Neuronal stem cell (in vitro differentiated cells): ENCODE data around the gene UBE3B.

ENCODE experiments used
- DNase-seq: peaks from one replicate; pipeline ENCODE4 v3.0.0-alpha.2; 2013; ENCODE audit warnings: low spot score
- H2AFZ ChIP-seq: one replicate; pipeline ENCODE4 v1.6.1; 2013; ENCODE audit warnings: mild to moderate bottlenecking, low read length, inconsistent platforms
- H2AK5ac ChIP-seq: 2 replicates; pipeline ENCODE4 v1.6.1; 2013; ENCODE audit warnings: low read depth, mild to moderate bottlenecking, inconsistent platforms, low read length, moderate library complexity, mixed read lengths
- H2BK120ac ChIP-seq: 2 replicates; pipeline ENCODE4 v1.6.1; 2013; ENCODE audit warnings: low read depth, mild to moderate bottlenecking, inconsistent platforms, low read length, moderate library complexity, mixed read lengths
- H2BK12ac ChIP-seq: one replicate; pipeline ENCODE4 v1.6.1; 2013; ENCODE audit warnings: low read length, inconsistent platforms
- H2BK15ac ChIP-seq: 2 replicates; pipeline ENCODE4 v1.6.1; 2013; ENCODE audit warnings: mild to moderate bottlenecking, low read length, inconsistent platforms, mixed read lengths
- H2BK5ac ChIP-seq: one replicate; pipeline ENCODE4 v1.6.1; 2013; ENCODE audit warnings: inconsistent platforms, mild to moderate bottlenecking, low read length, moderate library complexity
- H3K14ac ChIP-seq: one replicate; pipeline ENCODE4 v1.6.1; 2013; ENCODE audit warnings: low read length, inconsistent platforms
- H3K18ac ChIP-seq: 2 replicates; pipeline ENCODE4 v1.6.1; 2013; ENCODE audit warnings: low read length, inconsistent platforms
- H3K23ac ChIP-seq: 2 replicates; pipeline ENCODE4 v1.6.1; 2013; ENCODE audit warnings: low read depth, mild to moderate bottlenecking, mixed read lengths, low read length, inconsistent platforms; ENCODE audit not compliant: poor library complexity
- H3K27ac ChIP-seq: replicated peaks from 3 replicates; pipeline ENCODE4 v1.5.1; 2013; ENCODE audit warnings: low read length, inconsistent platforms
- H3K27me3 ChIP-seq, 3 experiments: 2 replicates each; pipeline ENCODE4 v1.6.1; 2013; ENCODE audit warnings: low read length in 3 of 3, mild to moderate bottlenecking in 2 of 3, inconsistent platforms in 1 of 3, low read depth in 1 of 3, mixed read lengths in 1 of 3, moderate library complexity in 1 of 3; ENCODE audit not compliant: control insufficient read depth in 3 of 3, insufficient read depth in 3 of 3
- H3K36me3 ChIP-seq, 2 donors: replicated peaks in 1 of 2; 2 replicates each; pipeline ENCODE4 v1.6.1; 2013; ENCODE audit warnings: low read length in 2 of 2; ENCODE audit not compliant: control insufficient read depth in 2 of 2, insufficient read depth in 2 of 2
- H3K4ac ChIP-seq: 2 replicates; pipeline ENCODE4 v1.6.1; 2013; ENCODE audit warnings: inconsistent platforms, mild to moderate bottlenecking, low read length, moderate library complexity
- H3K4me1 ChIP-seq, 2 donors: 1 replicate in 1 of 2; 2 replicates in 1 of 2; pipeline ENCODE4 v1.6.1; 2013; ENCODE audit warnings: low read length in 2 of 2, low read depth in 1 of 2; ENCODE audit not compliant: control insufficient read depth in 2 of 2, insufficient read depth in 1 of 2
- H3K4me2 ChIP-seq: one replicate; pipeline ENCODE4 v1.6.1; 2013; ENCODE audit warnings: mild to moderate bottlenecking, low read length, inconsistent platforms; ENCODE audit not compliant: insufficient read depth, poor library complexity, severe bottlenecking
- H3K4me3 ChIP-seq, 2 donors: 2 replicates each; pipeline ENCODE4 v1.5.1; 2013; ENCODE audit warnings: low read length in 2 of 2, mild to moderate bottlenecking in 2 of 2, inconsistent platforms in 1 of 2, moderate library complexity in 1 of 2
- H3K79me1 ChIP-seq: one replicate; pipeline ENCODE4 v1.6.1; 2013; ENCODE audit warnings: low read depth, mild to moderate bottlenecking, inconsistent platforms, low read length, moderate library complexity
- H3K9ac ChIP-seq: one replicate; pipeline ENCODE4 v1.6.1; 2013; ENCODE audit warnings: mild to moderate bottlenecking, low read depth, low read length, inconsistent platforms; ENCODE audit not compliant: poor library complexity
- H3K9me3 ChIP-seq, 2 donors: replicated peaks in 1 of 2; 2 replicates each; pipeline versions ENCODE3 to v1.6.1; 2013; ENCODE audit warnings: low read length in 2 of 2, mild to moderate bottlenecking in 2 of 2, inconsistent platforms in 1 of 2, low read depth in 1 of 2, mixed read lengths in 1 of 2, moderate library complexity in 1 of 2; ENCODE audit not compliant: control insufficient read depth in 2 of 2, insufficient read depth in 1 of 2
- H4K8ac ChIP-seq: one replicate; pipeline ENCODE4 v1.6.1; 2013; ENCODE audit warnings: low read depth, mild to moderate bottlenecking, inconsistent platforms, low read length, moderate library complexity
- H4K91ac ChIP-seq: one replicate; pipeline ENCODE4 v1.6.1; 2013; ENCODE audit warnings: low read length, low read depth, mild to moderate bottlenecking, inconsistent platforms; ENCODE audit not compliant: poor library complexity
- WGBS, 2 donors: extraction: QIAGEN DNeasy Blood & Tissue Kit; methylation state at CpG; one replicate each; pipeline ENCODE4 v1.1.7; 2013; ENCODE audit warnings: missing lambda C conversion rate in 2 of 2, mixed read lengths in 1 of 2; ENCODE audit not compliant: insufficient read length in 2 of 2, insufficient replicate concordance in 1 of 2; ENCODE audit errors: extremely low coverage in 2 of 2; 5-methylcytosine and 5-hydroxymethylcytosine counted together

Gene UBE3B

GRCh38 chr12:109583733-109584132 lies 106.3 kb downstream of the UBE3B start:
- no peak overlapping the region for H2AK5ac ChIP-seq
- H4K91ac ChIP-seq, result no peak overlapping the region
- no peak overlapping the region for H3K4ac ChIP-seq
- H3K9ac ChIP-seq, result no peak overlapping the region
- H3K27me3 ChIP-seq, result no peaks in the 10 kb centered on the region
- H3K27ac ChIP-seq, result no peak overlapping the region
- H3K23ac ChIP-seq, result no peak overlapping the region
- no peak overlapping the region for H4K8ac ChIP-seq
- H3K79me1 ChIP-seq, result no peaks in the 10 kb centered on the region
- no peaks in the 10 kb centered on the region for H3K9me3 ChIP-seq
- H3K4me3 ChIP-seq, result no peak overlapping the region
- H2BK5ac ChIP-seq, result no peak overlapping the region
- no peak overlapping the region for H3K18ac ChIP-seq
- H3K4me1 ChIP-seq, result peaks cover 0 to 14% of the 10 kb centered on the region in 2 donors
- peaks cover 48 to 93% of the 10 kb centered on the region in 2 donors for H3K36me3 ChIP-seq
- no peak overlapping the region for H2BK120ac ChIP-seq
- no peak overlapping the region for H3K4me2 ChIP-seq
- H2BK12ac ChIP-seq, result no peak overlapping the region
- no peak for DNase-seq
- H2AFZ ChIP-seq, result no peak overlapping the region
- H2BK15ac ChIP-seq, result no peak overlapping the region
- no peak overlapping the region for H3K14ac ChIP-seq
- WGBS, 2 donors, result no CpG with 5 or more reads among the region's 2 CpGs
